H1 (cell line): ENCODE results near the gene CTSH. TPM values are rescaled to one million over a fixed set of nuclear protein-coding genes. Genes with fewer than 3 reads are reported as not detected.

Source experiments
- CTCF ChIA-PET: fragments of 300-600 bp; sonication (Branson Sonifier 250); formaldehyde crosslinking; loops from one replicate; lab custom pipeline; 2021; ENCODE audit not compliant: partially characterized antibody; lab: Charles Lee
- POLR2A ChIA-PET: fragments of 300-600 bp; sonication (Branson Sonifier 250); formaldehyde crosslinking; loops from one replicate; lab custom pipeline; 2021; ENCODE audit warnings: inconsistent platforms; ENCODE audit not compliant: partially characterized antibody; lab: Charles Lee
- DNase-seq, 2 experiments: peaks; one replicate each; pipeline versions ENCODE4 v3.0.0 to v3.0.0-alpha.2; 2010 to 2022; ENCODE audit warnings: low spot score in 2 of 2, low read depth in 1 of 2, mixed read lengths in 1 of 2
- FAIRE-seq: peaks from 2 replicates; lab custom pipeline; 2011; peaks lifted over from hg19 to GRCh38; lab: Jason Lieb, UNC
- H2AFZ ChIP-seq: 2 replicates; pipeline ENCODE4 v1.8.1; 2012; ENCODE audit warnings: low read length, inconsistent platforms
- H2AK5ac ChIP-seq: 2 replicates; pipeline ENCODE4 v1.6.1; 2013; ENCODE audit warnings: low read depth, low read length
- H2BK120ac ChIP-seq: replicated peaks from 2 replicates; pipeline ENCODE3; 2013; ENCODE audit warnings: low read depth, low read length, inconsistent platforms
- H2BK12ac ChIP-seq: 2 replicates; pipeline ENCODE4 v1.6.1; 2013; ENCODE audit warnings: low read depth, low read length
- H2BK15ac ChIP-seq: 2 replicates; pipeline ENCODE4 v1.6.1; 2013; ENCODE audit warnings: low read length
- H2BK20ac ChIP-seq: 2 replicates; pipeline ENCODE4 v1.6.1; 2013; ENCODE audit warnings: low read length
- H2BK5ac ChIP-seq: 2 replicates; pipeline ENCODE4 v1.6.1; 2013; ENCODE audit warnings: low read depth, low read length
- H3K14ac ChIP-seq: 2 replicates; pipeline ENCODE4 v1.6.1; 2013; ENCODE audit warnings: inconsistent platforms; ENCODE audit not compliant: insufficient read length
- H3K18ac ChIP-seq: 2 replicates; pipeline ENCODE4 v1.6.1; 2013; ENCODE audit warnings: low read length; ENCODE audit errors: extremely low read depth
- H3K23ac ChIP-seq: 2 replicates; pipeline ENCODE4 v1.6.1; 2013; ENCODE audit warnings: inconsistent platforms; ENCODE audit not compliant: insufficient read length
- H3K23me2 ChIP-seq: 2 replicates; pipeline ENCODE4 v1.6.1; 2013; ENCODE audit warnings: low read depth, low read length
- H3K27ac ChIP-seq: 2 replicates; pipeline ENCODE4 v1.6.1; 2011; ENCODE audit warnings: low read depth, low read length, inconsistent platforms
- H3K27me3 ChIP-seq, 4 experiments: replicated peaks in 1 of 4; 1 replicate in 1 of 4; 2 replicates in 3 of 4; pipeline versions ENCODE4 v1.6.1 to v1.8.1; 2011 to 2013; ENCODE audit warnings: low read length in 3 of 4, mild to moderate bottlenecking in 3 of 4, inconsistent platforms in 2 of 4, mixed read lengths in 2 of 4, moderate library complexity in 1 of 4; ENCODE audit not compliant: control insufficient read depth in 3 of 4, insufficient read depth in 3 of 4; ENCODE audit errors: extremely low read depth in 1 of 4
- H3K36me3 ChIP-seq, 4 experiments: 2 replicates each; pipeline versions ENCODE4 v1.6.1 to v1.8.1; 2011 to 2013; ENCODE audit warnings: mild to moderate bottlenecking in 4 of 4, low read length in 3 of 4, moderate library complexity in 2 of 4, control low read depth in 1 of 4, inconsistent platforms in 1 of 4; ENCODE audit not compliant: insufficient read depth in 4 of 4, control insufficient read depth in 2 of 4
- H3K4ac ChIP-seq: replicated peaks from 2 replicates; pipeline ENCODE3; 2013; ENCODE audit warnings: low read length, low read depth, mixed read lengths, inconsistent platforms; ENCODE audit not compliant: insufficient read length
- H3K4me1 ChIP-seq, 4 experiments: replicated peaks in 1 of 4; 1 replicate in 1 of 4; 2 replicates in 3 of 4; pipeline versions ENCODE4 v1.6.1 to v1.8.1; 2011 to 2013; ENCODE audit warnings: low read length in 3 of 4, inconsistent platforms in 2 of 4, mixed read lengths in 1 of 4; ENCODE audit not compliant: insufficient read depth in 4 of 4, control insufficient read depth in 3 of 4
- H3K4me2 ChIP-seq, 2 experiments: 2 replicates each; pipeline versions ENCODE4 v1.6.1 to v1.8.1; 2011 to 2013; ENCODE audit warnings: low read depth in 2 of 2, low read length in 2 of 2, control low read depth in 1 of 2, inconsistent platforms in 1 of 2, mild to moderate bottlenecking in 1 of 2; ENCODE audit not compliant: insufficient read depth in 1 of 2
- H3K4me3 ChIP-seq, 4 experiments: fragments of 200-600, 300-600 bp in 1 of 4; sonication (generic), shearing (Covaris generic), sonication (Bioruptor Twin) in 1 of 4; 2 replicates each; pipeline versions ENCODE4 v1.5.1 to v1.8.1; 2011 to 2016; ENCODE audit warnings: low read length in 4 of 4, low read depth in 3 of 4, control low read depth in 2 of 4, inconsistent platforms in 2 of 4, mild to moderate bottlenecking in 2 of 4, mixed read lengths in 1 of 4, moderate library complexity in 1 of 4; ENCODE audit not compliant: insufficient read depth in 2 of 4; ENCODE audit errors: extremely low read depth in 1 of 4
- H3K56ac ChIP-seq: replicated peaks from 2 replicates; pipeline ENCODE3; 2013; ENCODE audit warnings: low read depth, mild to moderate bottlenecking, mixed read lengths, low read length, inconsistent platforms; ENCODE audit not compliant: insufficient read length
- H3K79me1 ChIP-seq: 2 replicates; pipeline ENCODE4 v1.6.1; 2013; ENCODE audit warnings: low read depth, low read length, control low read depth
- H3K79me2 ChIP-seq, 2 experiments: 2 replicates each; pipeline versions ENCODE4 v1.6.1 to v1.8.1; 2012 to 2013; ENCODE audit warnings: low read length in 2 of 2, mild to moderate bottlenecking in 2 of 2, inconsistent platforms in 1 of 2; ENCODE audit not compliant: insufficient read depth in 2 of 2, control insufficient read depth in 1 of 2
- H3K9ac ChIP-seq, 4 experiments: replicated peaks in 1 of 4; 1 replicate in 1 of 4; 2 replicates in 3 of 4; pipeline versions ENCODE4 v1.6.1 to v1.8.1; 2011 to 2013; ENCODE audit warnings: low read depth in 3 of 4, low read length in 3 of 4, control low read depth in 2 of 4, mild to moderate bottlenecking in 2 of 4, moderate library complexity in 2 of 4, inconsistent platforms in 1 of 4; ENCODE audit errors: extremely low read depth in 1 of 4
- H3K9me3 ChIP-seq, 2 experiments: 2 replicates each; pipeline versions ENCODE4 v1.6.1 to v1.8.1; 2012 to 2013; ENCODE audit warnings: mild to moderate bottlenecking in 2 of 2, moderate library complexity in 2 of 2, control low read depth in 1 of 2, inconsistent platforms in 1 of 2, low read depth in 1 of 2, low read length in 1 of 2, mixed read lengths in 1 of 2; ENCODE audit not compliant: insufficient read depth in 2 of 2
- H4K20me1 ChIP-seq, 2 experiments: replicated peaks in 1 of 2; 2 replicates each; pipeline versions ENCODE3 to v1.8.1; 2011 to 2013; ENCODE audit warnings: inconsistent platforms in 2 of 2, low read length in 2 of 2, mild to moderate bottlenecking in 1 of 2; ENCODE audit not compliant: insufficient read depth in 2 of 2, control insufficient read depth in 1 of 2
- H4K5ac ChIP-seq: 2 replicates; pipeline ENCODE4 v1.6.1; 2013; ENCODE audit warnings: low read length, low read depth, mixed read lengths, inconsistent platforms; ENCODE audit not compliant: insufficient read length
- H4K8ac ChIP-seq: 2 replicates; pipeline ENCODE4 v1.8.0; 2013; ENCODE audit warnings: mild to moderate bottlenecking, moderate library complexity, low read length, inconsistent platforms; ENCODE audit not compliant: insufficient read depth; ENCODE audit errors: extremely low read depth
- H4K91ac ChIP-seq: replicated peaks from 2 replicates; pipeline ENCODE3; 2013; ENCODE audit warnings: low read length, mixed read lengths, inconsistent platforms; ENCODE audit not compliant: insufficient read length
- JUN ChIP-seq: IDR thresholded peaks from 2 replicates; pipeline ENCODE4 v1.6.1; 2011; ENCODE audit warnings: low read depth, mild to moderate bottlenecking, improper control_type of control experiment, low read length
- RFX5 ChIP-seq: IDR thresholded peaks from 2 replicates; pipeline ENCODE4 v1.6.1; 2011; ENCODE audit warnings: low read depth, low read length, improper control_type of control experiment, borderline replicate concordance
- TAF1 ChIP-seq: IDR thresholded peaks from 2 replicates; pipeline ENCODE4 v1.6.1; 2011; ENCODE audit warnings: mild to moderate bottlenecking, low read depth, low read length
- YY1 ChIP-seq: IDR thresholded peaks from 2 replicates; pipeline ENCODE4 v1.6.1; 2011; ENCODE audit warnings: low read depth, mild to moderate bottlenecking, low read length
- WGBS, 2 experiments: shearing (Covaris generic) in 1 of 2; methylation state at CpG; one replicate each; pipeline versions ENCODE4 v1.1.6 to v1.1.7; 2013 to 2015; ENCODE audit warnings: low lambda C conversion rate in 2 of 2, mixed read lengths in 2 of 2, inconsistent platforms in 1 of 2, low coverage in 1 of 2, missing lambda C conversion rate in 1 of 2; ENCODE audit not compliant: insufficient replicate concordance in 2 of 2, insufficient coverage in 1 of 2, insufficient read length in 1 of 2; ENCODE audit errors: extremely low coverage in 1 of 2, missing lambda C conversion rate in 1 of 2; 5-methylcytosine and 5-hydroxymethylcytosine counted together
- polyA plus RNA-seq, 7 experiments: library from polyadenylated mRNA; depleted of rRNA in 3 of 7; stranded (reverse) in 5 of 7; unstranded in 2 of 7; fragments of >200 nt in 5 of 7; fragments of 200-250 nt in 2 of 7; gene quantifications; 1 replicate in 5 of 7; 2 replicates in 1 of 7; 4 replicates in 1 of 7; pipeline versions ENCODE4 v1.2.1 to v1.2.3, GENCODE V29; 2011 to 2013; ENCODE audit warnings: missing spikeins in 2 of 7, mixed read lengths in 2 of 7
- total RNA-seq: library from RNA; stranded (reverse); fragmentation: NEBNext Ultra II Directional; extraction: Animal tissue kit (Norgen Biotek cat#: 25700); gene quantifications from 2 replicates; pipeline ENCODE4 v1.2.1, GENCODE V29; 2021

The CTSH gene
- total and polyA plus RNA-seq, 2 of the 8 experiments (the other 6 are each of a cell fraction or from before 2014, with no cell fraction given), result 34.0 to 36.8 TPM

DNA sequence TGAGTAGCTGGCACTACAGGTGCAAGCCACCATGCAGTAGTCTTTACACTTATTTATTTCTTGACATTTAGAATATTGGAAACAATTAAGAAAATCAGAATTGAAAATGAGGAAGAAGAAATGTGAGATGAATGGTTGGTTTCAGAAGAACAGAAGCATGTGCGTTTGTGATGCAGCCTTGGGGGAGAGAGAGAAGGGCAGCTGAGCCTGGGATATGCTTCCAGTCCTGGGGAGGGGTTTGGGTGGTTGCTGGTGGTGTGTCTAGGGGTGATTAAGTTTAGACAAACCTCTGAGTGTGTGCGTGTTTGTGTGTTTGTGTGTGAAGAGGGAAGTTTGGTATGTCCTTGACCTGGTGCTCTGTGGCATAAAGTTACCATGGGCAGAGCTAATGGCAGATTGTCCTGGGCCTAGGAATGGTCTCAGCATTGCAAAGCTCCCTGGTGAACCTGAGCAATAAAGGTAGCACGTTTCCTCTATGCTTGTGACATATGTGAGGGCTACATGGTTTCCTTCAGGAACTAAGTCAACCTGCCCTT is 35.6 kb downstream of the CTSH start:
- Histone ChIP-seq H3K27ac (no peak overlapping the region), H3K79me2 (no peaks in the 10 kb centered on the region; a peak in 1 of 4 replicates)
- TF ChIP-seq RFX5 (no peak), YY1 (no peak), JUN (no peak), TAF1 (no peak)
- TF ChIP-seq, all 59 proteins: peak for 0
- no peak overlapping the region for H3K4ac ChIP-seq
- 81 to 100% methylated on average over 1 to 3 of the region's 3 CpGs for WGBS, 2 experiments
- no peak overlapping the region for H2BK20ac ChIP-seq
- CTCF ChIA-PET, result interaction anchor here (0.7 to 11.2 kb wide), 34 partner anchors 10 to 399 kb away, joined by 3 to 171 read pairs (median 5); no protein-coding TSS in a partner anchor
- H2BK12ac ChIP-seq, result no peak overlapping the region
- H2AFZ ChIP-seq, result no peak overlapping the region
- peaks cover 0 to 34% (median 7%) of the 10 kb centered on the region in 4 experiments; a peak in 5 of 8 replicates for H3K36me3 ChIP-seq
- no peak overlapping the region for H2BK15ac ChIP-seq
- no peak overlapping the region for H3K9ac ChIP-seq
- H3K23me2 ChIP-seq, result no peaks in the 10 kb centered on the region; the same call in 1 of the 2 replicates
- no peak overlapping the region for H3K23ac ChIP-seq
- no peak overlapping the region for H4K91ac ChIP-seq
- peaks cover 8 to 14% of the 10 kb centered on the region in 2 experiments for H4K20me1 ChIP-seq
- H4K5ac ChIP-seq, result no peak overlapping the region
- no peak overlapping the region for H4K8ac ChIP-seq
- no peak overlapping the region for H2AK5ac ChIP-seq
- H3K14ac ChIP-seq, result no peak overlapping the region
- no peak overlapping the region for H3K56ac ChIP-seq
- peaks cover 0 to 3% (median 1%) of the 10 kb centered on the region in 4 experiments; a peak in 3 of 7 replicates for H3K4me1 ChIP-seq
- DNase-seq (no peak), FAIRE-seq (no peak)
- H3K4me2 ChIP-seq, result no peak overlapping the region
- H3K9me3 ChIP-seq, result no peaks in the 10 kb centered on the region
- H2BK5ac ChIP-seq, result no peak overlapping the region
- H3K79me1 ChIP-seq, result peaks cover 4% of the 10 kb centered on the region
- H3K27me3 ChIP-seq, result no peaks in the 10 kb centered on the region
- no peak overlapping the region for H2BK120ac ChIP-seq
- POLR2A ChIA-PET, result interaction anchor here (0.9 to 4.0 kb wide), 6 partner anchors 10 to 88 kb away, joined by 3 to 20 read pairs (median 4); no protein-coding TSS in a partner anchor
- H3K18ac ChIP-seq, result no peak overlapping the region
- H3K4me3 ChIP-seq, result no peak overlapping the region
